Breast epithelium (tissue), 3 donors: Measurements from ENCODE around the gene ANO2.

Experiments
- POLR2A ChIP-seq: fragments of 450-650 bp; IDR thresholded peaks from one replicate; pipeline ENCODE4 v1.6.1; 2016; ENCODE audit warnings: antibody characterized with exemption, mild to moderate bottlenecking, moderate library complexity
- POLR2AphosphoS5 ChIP-seq, 3 donors: sonication (generic); formaldehyde crosslinking; IDR thresholded peaks; one replicate each; pipeline ENCODE4 v1.6.1; 2017; ENCODE audit warnings: antibody characterized with exemption in 3 of 3
- TF ChIP-seq, protein P1 (sequence below), 3 donors: fragments of 450-650 bp; IDR thresholded peaks; one replicate each; pipeline ENCODE4 v1.5.1; 2016 to 2017; ENCODE audit warnings: antibody characterized with exemption in 3 of 3, mild to moderate bottlenecking in 3 of 3, moderate library complexity in 3 of 3

DNA sequence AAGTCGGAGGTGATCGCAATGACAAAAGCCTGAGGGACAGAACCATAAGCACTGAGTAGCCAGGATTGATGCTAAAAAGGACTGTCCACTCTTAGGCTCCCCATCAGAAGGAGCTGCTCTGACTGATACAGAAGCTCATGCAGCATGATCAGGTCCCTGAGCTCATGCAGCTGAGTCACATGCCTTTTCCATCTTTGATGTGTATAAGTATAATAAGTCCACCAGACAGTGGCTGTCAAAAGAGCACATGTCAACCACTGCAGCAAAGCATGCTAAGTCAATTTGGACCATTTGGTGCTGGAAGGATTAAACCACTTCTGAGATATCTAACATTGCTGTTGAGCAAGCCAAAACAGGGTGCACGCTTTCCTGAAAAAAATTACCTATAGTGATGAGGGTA lies 369.1 kb downstream of the ANO2 start:
- TF ChIP-seq POLR2A (no peak), POLR2AphosphoS5 (IDR thresholded peaks at IDR 0.05) (no peak)
- TF ChIP-seq, protein P1, sequence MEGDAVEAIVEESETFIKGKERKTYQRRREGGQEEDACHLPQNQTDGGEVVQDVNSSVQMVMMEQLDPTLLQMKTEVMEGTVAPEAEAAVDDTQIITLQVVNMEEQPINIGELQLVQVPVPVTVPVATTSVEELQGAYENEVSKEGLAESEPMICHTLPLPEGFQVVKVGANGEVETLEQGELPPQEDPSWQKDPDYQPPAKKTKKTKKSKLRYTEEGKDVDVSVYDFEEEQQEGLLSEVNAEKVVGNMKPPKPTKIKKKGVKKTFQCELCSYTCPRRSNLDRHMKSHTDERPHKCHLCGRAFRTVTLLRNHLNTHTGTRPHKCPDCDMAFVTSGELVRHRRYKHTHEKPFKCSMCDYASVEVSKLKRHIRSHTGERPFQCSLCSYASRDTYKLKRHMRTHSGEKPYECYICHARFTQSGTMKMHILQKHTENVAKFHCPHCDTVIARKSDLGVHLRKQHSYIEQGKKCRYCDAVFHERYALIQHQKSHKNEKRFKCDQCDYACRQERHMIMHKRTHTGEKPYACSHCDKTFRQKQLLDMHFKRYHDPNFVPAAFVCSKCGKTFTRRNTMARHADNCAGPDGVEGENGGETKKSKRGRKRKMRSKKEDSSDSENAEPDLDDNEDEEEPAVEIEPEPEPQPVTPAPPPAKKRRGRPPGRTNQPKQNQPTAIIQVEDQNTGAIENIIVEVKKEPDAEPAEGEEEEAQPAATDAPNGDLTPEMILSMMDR (IDR thresholded peaks at IDR 0.05), result no peak
